GM23338 (cell line): ENCODE measurements around the gene PPP1R3D. TPM values are rescaled to one million over a fixed set of nuclear protein-coding genes. Genes with fewer than 3 reads are reported as not detected.

Source experiments
- ATAC-seq: fragments of 200-7000 bp; cut with Tn5 transposase; 3 replicates; pipeline ENCODE4 v1.9.1; 2020
- DNase-seq: peaks from one replicate; pipeline ENCODE4 v3.0.0-alpha.2; 2015; ENCODE audit warnings: low spot score
- H2AFZ ChIP-seq: fragments of 200-600 bp; sonication (generic); 2 replicates; pipeline ENCODE4 v1.8.0; 2016; ENCODE audit warnings: antibody characterized with exemption, mild to moderate bottlenecking, moderate library complexity
- H3F3A ChIP-seq: fragments of 200-600 bp; sonication (generic); replicated peaks from 2 replicates; pipeline ENCODE4 v1.8.0; 2017; ENCODE audit warnings: antibody characterized with exemption, mixed run types, low read depth
- H3K27ac ChIP-seq: fragments of 200-600 bp; sonication (generic); 2 replicates; pipeline ENCODE4 v1.6.1; 2016; ENCODE audit warnings: low read depth
- H3K27me3 ChIP-seq: fragments of 200-600 bp; sonication (generic); 2 replicates; pipeline ENCODE4 v1.8.0; 2016; ENCODE audit warnings: mild to moderate bottlenecking, mixed run types, moderate library complexity; ENCODE audit not compliant: insufficient read depth
- H3K36me3 ChIP-seq: fragments of 200-600 bp; sonication (generic); 2 replicates; pipeline ENCODE4 v1.8.0; 2016; ENCODE audit warnings: mild to moderate bottlenecking; ENCODE audit not compliant: insufficient read depth
- H3K4me1 ChIP-seq: fragments of 200-600 bp; sonication (generic); 2 replicates; pipeline ENCODE4 v1.8.0; 2016; ENCODE audit warnings: mild to moderate bottlenecking, moderate library complexity; ENCODE audit not compliant: insufficient read depth
- H3K4me2 ChIP-seq: fragments of 200-600 bp; sonication (generic); 2 replicates; pipeline ENCODE4 v1.7.1; 2017; ENCODE audit warnings: mixed run types
- H3K4me3 ChIP-seq: fragments of 200-600 bp; sonication (generic); 2 replicates; pipeline ENCODE4 v1.6.1; 2016; ENCODE audit warnings: mixed run types
- H3K79me2 ChIP-seq: fragments of 200-600 bp; sonication (generic); replicated peaks from 2 replicates; pipeline ENCODE4 v1.8.0; 2017; ENCODE audit warnings: mild to moderate bottlenecking; ENCODE audit not compliant: insufficient read depth
- H3K9me2 ChIP-seq: fragments of 200-600 bp; sonication (generic); 2 replicates; pipeline ENCODE4 v1.8.0; 2017; ENCODE audit not compliant: insufficient read depth
- H4K20me1 ChIP-seq: fragments of 200-600 bp; sonication (generic); replicated peaks from 2 replicates; pipeline ENCODE4 v1.8.0; 2017; ENCODE audit warnings: mild to moderate bottlenecking; ENCODE audit not compliant: insufficient read depth
- H3K27ac Mint-ChIP-seq: 2 replicates; pipeline ENCODE4 v1.8.0; 2020; ENCODE audit warnings: inconsistent platforms, mild to moderate bottlenecking, moderate library complexity, mixed read lengths
- H3K27me3 Mint-ChIP-seq: 3 replicates; pipeline ENCODE4 v1.8.0; 2022; ENCODE audit warnings: low read depth, mild to moderate bottlenecking, moderate library complexity, mixed read lengths, inconsistent platforms; ENCODE audit not compliant: insufficient read depth, poor library complexity
- H3K36me3 Mint-ChIP-seq: 3 replicates; pipeline ENCODE4 v1.8.0; 2021; ENCODE audit warnings: low read depth, mild to moderate bottlenecking, inconsistent platforms, moderate library complexity, mixed read lengths
- H3K4me1 Mint-ChIP-seq: 3 replicates; pipeline ENCODE4 v1.8.0; 2020; ENCODE audit warnings: mild to moderate bottlenecking, inconsistent platforms, mixed read lengths
- H3K4me3 Mint-ChIP-seq: 3 replicates; pipeline ENCODE4 v1.8.0; 2021; ENCODE audit warnings: moderate library complexity, mild to moderate bottlenecking, inconsistent platforms, mixed read lengths
- H3K9me3 Mint-ChIP-seq: 3 replicates; pipeline ENCODE4 v1.8.0; 2020; ENCODE audit warnings: moderate library complexity, mild to moderate bottlenecking, inconsistent platforms, mixed read lengths
- CREB1 ChIP-seq: fragments of 250-450 bp; sonication (Bioruptor Pico); IDR thresholded peaks from 2 replicates; pipeline ENCODE4 v1.5.0; 2020; ENCODE audit warnings: low read depth, mild to moderate bottlenecking, moderate library complexity
- CTCF ChIP-seq, 2 experiments: fragments of 200-600 bp in 1 of 2; sonication (generic) in 1 of 2; conservative IDR thresholded peaks; 2 replicates each; pipeline versions ENCODE4 v1.5.1 to v1.6.1; 2016 to 2017; ENCODE audit warnings: antibody characterized with exemption in 2 of 2, low read depth in 2 of 2, mild to moderate bottlenecking in 2 of 2, moderate library complexity in 1 of 2
- ETS1 ChIP-seq: IDR thresholded peaks from 2 replicates; pipeline ENCODE4 v1.6.1; 2016; ENCODE audit warnings: antibody characterized with exemption
- EZH2 ChIP-seq: fragments of 200-600 bp; sonication (generic); IDR thresholded peaks from one replicate; pipeline ENCODE4 v1.8.0; 2017; ENCODE audit warnings: antibody characterized with exemption, mild to moderate bottlenecking, low read depth; ENCODE audit not compliant: unreplicated experiment
- EZH2phosphoT487 ChIP-seq: fragments of 200-600 bp; sonication (generic); IDR thresholded peaks from one replicate; pipeline ENCODE4 v1.8.1; 2018; ENCODE audit warnings: antibody characterized with exemption; ENCODE audit not compliant: unreplicated experiment
- JUNB ChIP-seq: IDR thresholded peaks from one replicate; pipeline ENCODE4 v1.6.1; 2016; ENCODE audit warnings: antibody characterized with exemption; ENCODE audit not compliant: unreplicated experiment
- NANOG ChIP-seq: IDR thresholded peaks from 2 replicates; pipeline ENCODE4 v1.6.1; 2016; ENCODE audit warnings: antibody characterized with exemption, borderline replicate concordance
- POLR2AphosphoS5 ChIP-seq: IDR thresholded peaks from 2 replicates; pipeline ENCODE4 v1.6.1; 2016; ENCODE audit warnings: antibody characterized with exemption, low read depth
- REST ChIP-seq: IDR thresholded peaks from one replicate; pipeline ENCODE4 v1.6.1; 2018; ENCODE audit warnings: antibody characterized with exemption; ENCODE audit not compliant: unreplicated experiment
- STAT1 ChIP-seq: IDR thresholded peaks from one replicate; pipeline ENCODE4 v1.6.1; 2016; ENCODE audit warnings: antibody characterized with exemption; ENCODE audit not compliant: unreplicated experiment
- ZNF114 ChIP-seq: fragments of 250-450 bp; sonication (Bioruptor Pico); IDR thresholded peaks from 2 replicates; pipeline ENCODE4 v1.5.0; 2020; ENCODE audit warnings: mild to moderate bottlenecking, moderate library complexity
- ZNF331 ChIP-seq: fragments of 250-450 bp; sonication (Bioruptor Pico); IDR thresholded peaks from 2 replicates; pipeline ENCODE4 v1.5.0; 2020; ENCODE audit warnings: low read depth, mild to moderate bottlenecking, moderate library complexity
- polyA plus RNA-seq: library from polyadenylated mRNA; unstranded; fragments of >200 nt; fragmentation: Nextera tagmentation; extraction: Ambion mirVana; gene quantifications from 2 replicates; pipeline ENCODE4 v1.2.1, GENCODE V29; 2016
- total RNA-seq: library from RNA; depleted of rRNA; stranded (reverse); fragments of >200 nt; shearing (Covaris generic); gene quantifications from 2 replicates; pipeline ENCODE4 v1.2.3, GENCODE V29; 2014
- TF ChIP-seq, protein P1 (sequence below): fragments of 250-450 bp; sonication (Bioruptor Pico); IDR thresholded peaks from 2 replicates; pipeline ENCODE4 v1.5.0; 2020; ENCODE audit warnings: mild to moderate bottlenecking, moderate library complexity

PPP1R3D gene
- total and polyA plus RNA-seq, 2 experiments from 2014 or later = 1.4 to 3.0 TPM

DNA sequence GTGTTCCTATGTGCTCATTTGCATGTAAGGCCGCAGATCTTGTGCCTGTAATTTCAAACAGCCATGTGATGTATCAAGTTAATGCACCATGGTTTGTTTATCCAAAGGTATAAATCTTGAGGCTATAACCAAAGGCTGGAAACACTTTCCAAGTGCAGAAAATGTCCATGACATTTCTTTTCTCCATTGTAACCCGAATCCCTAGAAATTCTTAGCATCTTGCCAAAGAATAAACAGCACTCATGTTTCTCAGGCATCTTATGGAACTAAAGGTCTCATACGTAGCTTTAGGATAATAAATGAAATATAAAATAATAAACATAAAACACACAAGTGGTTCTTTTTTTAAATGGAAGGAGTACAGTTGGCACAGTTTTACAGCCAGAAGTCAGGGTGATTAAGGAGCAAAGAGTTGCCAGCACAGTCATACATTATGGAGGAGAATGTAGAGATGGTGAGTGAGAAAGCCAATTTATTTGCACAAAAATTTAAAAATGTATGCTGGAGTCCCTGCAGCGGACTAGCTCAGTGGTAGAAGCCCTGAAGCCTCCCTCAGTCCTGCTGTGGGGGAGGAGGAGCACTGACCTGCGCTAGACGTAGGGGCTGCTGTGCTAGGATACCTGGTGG, 36.2 kb upstream of the PPP1R3D start:
- Histone ChIP-seq H3K36me3 (no peaks in the 10 kb centered on the region), H4K20me1 (no peaks in the 10 kb centered on the region), H3K27ac (no peak overlapping the region), H3K4me2 (no peak overlapping the region), H3K4me1 (no peaks in the 10 kb centered on the region), H3K27me3 (no peaks in the 10 kb centered on the region), H3K4me3 (no peak overlapping the region), H2AFZ (no peak overlapping the region), H3K79me2 (no peaks in the 10 kb centered on the region), H3F3A (no peaks in the 10 kb centered on the region), H3K9me2 (no peaks in the 10 kb centered on the region)
- H3K27ac Mint-ChIP-seq = no peak overlapping the region
- DNase-seq (no peak), ATAC-seq (no peak)
- no peak overlapping the region for H3K4me3 Mint-ChIP-seq
- no peaks in the 10 kb centered on the region for H3K36me3 Mint-ChIP-seq
- H3K9me3 Mint-ChIP-seq = no peaks in the 10 kb centered on the region
- peaks cover 1% of the 10 kb centered on the region for H3K27me3 Mint-ChIP-seq
- H3K4me1 Mint-ChIP-seq = no peaks in the 10 kb centered on the region
- no peak for TF ChIP-seq CREB1 (CRISPR knock-in tag)
- no peak for TF ChIP-seq EZH2phosphoT487
- no peak for TF ChIP-seq STAT1
- no peak for TF ChIP-seq NANOG
- no peak for TF ChIP-seq JUNB
- TF ChIP-seq ZNF331 (CRISPR knock-in tag) = no peak
- TF ChIP-seq ZNF114 (CRISPR knock-in tag) = no peak
- no peak for TF ChIP-seq POLR2AphosphoS5
- TF ChIP-seq CTCF (conservative IDR thresholded peaks at IDR 0.05; ENCODE audit: low read depth in 2 of 2) = no peak
- no peak for TF ChIP-seq REST
- TF ChIP-seq, protein P1, sequence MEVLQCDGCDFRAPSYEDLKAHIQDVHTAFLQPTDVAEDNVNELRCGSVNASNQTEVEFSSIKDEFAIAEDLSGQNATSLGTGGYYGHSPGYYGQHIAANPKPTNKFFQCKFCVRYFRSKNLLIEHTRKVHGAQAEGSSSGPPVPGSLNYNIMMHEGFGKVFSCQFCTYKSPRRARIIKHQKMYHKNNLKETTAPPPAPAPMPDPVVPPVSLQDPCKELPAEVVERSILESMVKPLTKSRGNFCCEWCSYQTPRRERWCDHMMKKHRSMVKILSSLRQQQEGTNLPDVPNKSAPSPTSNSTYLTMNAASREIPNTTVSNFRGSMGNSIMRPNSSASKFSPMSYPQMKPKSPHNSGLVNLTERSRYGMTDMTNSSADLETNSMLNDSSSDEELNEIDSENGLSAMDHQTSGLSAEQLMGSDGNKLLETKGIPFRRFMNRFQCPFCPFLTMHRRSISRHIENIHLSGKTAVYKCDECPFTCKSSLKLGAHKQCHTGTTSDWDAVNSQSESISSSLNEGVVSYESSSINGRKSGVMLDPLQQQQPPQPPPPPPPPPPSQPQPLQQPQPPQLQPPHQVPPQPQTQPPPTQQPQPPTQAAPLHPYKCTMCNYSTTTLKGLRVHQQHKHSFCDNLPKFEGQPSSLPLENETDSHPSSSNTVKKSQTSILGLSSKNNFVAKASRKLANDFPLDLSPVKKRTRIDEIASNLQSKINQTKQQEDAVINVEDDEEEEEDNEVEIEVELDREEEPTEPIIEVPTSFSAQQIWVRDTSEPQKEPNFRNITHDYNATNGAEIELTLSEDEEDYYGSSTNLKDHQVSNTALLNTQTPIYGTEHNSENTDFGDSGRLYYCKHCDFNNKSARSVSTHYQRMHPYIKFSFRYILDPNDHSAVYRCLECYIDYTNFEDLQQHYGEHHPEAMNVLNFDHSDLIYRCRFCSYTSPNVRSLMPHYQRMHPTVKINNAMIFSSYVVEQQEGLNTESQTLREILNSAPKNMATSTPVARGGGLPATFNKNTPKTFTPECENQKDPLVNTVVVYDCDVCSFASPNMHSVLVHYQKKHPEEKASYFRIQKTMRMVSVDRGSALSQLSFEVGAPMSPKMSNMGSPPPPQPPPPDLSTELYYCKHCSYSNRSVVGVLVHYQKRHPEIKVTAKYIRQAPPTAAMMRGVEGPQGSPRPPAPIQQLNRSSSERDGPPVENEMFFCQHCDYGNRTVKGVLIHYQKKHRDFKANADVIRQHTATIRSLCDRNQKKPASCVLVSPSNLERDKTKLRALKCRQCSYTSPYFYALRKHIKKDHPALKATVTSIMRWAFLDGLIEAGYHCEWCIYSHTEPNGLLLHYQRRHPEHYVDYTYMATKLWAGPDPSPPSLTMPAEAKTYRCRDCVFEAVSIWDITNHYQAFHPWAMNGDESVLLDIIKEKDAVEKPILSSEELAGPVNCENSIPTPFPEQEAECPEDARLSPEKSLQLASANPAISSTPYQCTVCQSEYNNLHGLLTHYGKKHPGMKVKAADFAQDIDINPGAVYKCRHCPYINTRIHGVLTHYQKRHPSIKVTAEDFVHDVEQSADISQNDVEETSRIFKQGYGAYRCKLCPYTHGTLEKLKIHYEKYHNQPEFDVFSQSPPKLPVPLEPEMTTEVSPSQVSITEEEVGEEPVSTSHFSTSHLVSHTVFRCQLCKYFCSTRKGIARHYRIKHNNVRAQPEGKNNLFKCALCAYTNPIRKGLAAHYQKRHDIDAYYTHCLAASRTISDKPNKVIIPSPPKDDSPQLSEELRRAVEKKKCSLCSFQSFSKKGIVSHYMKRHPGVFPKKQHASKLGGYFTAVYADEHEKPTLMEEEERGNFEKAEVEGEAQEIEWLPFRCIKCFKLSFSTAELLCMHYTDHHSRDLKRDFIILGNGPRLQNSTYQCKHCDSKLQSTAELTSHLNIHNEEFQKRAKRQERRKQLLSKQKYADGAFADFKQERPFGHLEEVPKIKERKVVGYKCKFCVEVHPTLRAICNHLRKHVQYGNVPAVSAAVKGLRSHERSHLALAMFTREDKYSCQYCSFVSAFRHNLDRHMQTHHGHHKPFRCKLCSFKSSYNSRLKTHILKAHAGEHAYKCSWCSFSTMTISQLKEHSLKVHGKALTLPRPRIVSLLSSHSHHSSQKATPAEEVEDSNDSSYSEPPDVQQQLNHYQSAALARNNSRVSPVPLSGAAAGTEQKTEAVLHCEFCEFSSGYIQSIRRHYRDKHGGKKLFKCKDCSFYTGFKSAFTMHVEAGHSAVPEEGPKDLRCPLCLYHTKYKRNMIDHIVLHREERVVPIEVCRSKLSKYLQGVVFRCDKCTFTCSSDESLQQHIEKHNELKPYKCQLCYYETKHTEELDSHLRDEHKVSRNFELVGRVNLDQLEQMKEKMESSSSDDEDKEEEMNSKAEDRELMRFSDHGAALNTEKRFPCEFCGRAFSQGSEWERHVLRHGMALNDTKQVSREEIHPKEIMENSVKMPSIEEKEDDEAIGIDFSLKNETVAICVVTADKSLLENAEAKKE (CRISPR knock-in tag) = no peak
- TF ChIP-seq EZH2 = no peak
- TF ChIP-seq ETS1 = no peak
